WTC11 (cell line): ENCODE data around the gene PNMA6E. TPM values are rescaled to one million over a fixed set of nuclear protein-coding genes. Genes with fewer than 3 reads are reported as not detected.

Source experiments
- ATAC-seq: fragments of 200-7000 bp; cut with Tn5 transposase; 2 replicates; pipeline ENCODE4 v1.10.0; 2021; ENCODE audit warnings: mild to moderate bottlenecking, moderate library complexity
- CTCF ChIA-PET: fragments of 300-600 bp; sonication (Branson Sonifier 250); formaldehyde crosslinking; loops from one replicate; lab custom pipeline; 2021; ENCODE audit warnings: antibody characterized with exemption; lab: Charles Lee
- POLR2A ChIA-PET: fragments of 350-600 bp; sonication (Branson Sonifier 250); formaldehyde crosslinking; loops from one replicate; lab custom pipeline; 2021; ENCODE audit warnings: antibody characterized with exemption; lab: Charles Lee
- DNase-seq: peaks from one replicate; pipeline ENCODE4 v3.0.0; 2021; ENCODE audit warnings: low spot score
- H3K27ac Mint-ChIP-seq: 2 replicates; pipeline ENCODE4 v1.8.0; 2021; ENCODE audit warnings: mixed read lengths
- H3K27me3 Mint-ChIP-seq: 2 replicates; pipeline ENCODE4 v1.8.0; 2021; ENCODE audit warnings: low read depth, mild to moderate bottlenecking, moderate library complexity, mixed read lengths
- H3K36me3 Mint-ChIP-seq: 2 replicates; pipeline ENCODE4 v1.8.0; 2021; ENCODE audit warnings: mixed read lengths
- H3K4me1 Mint-ChIP-seq: 2 replicates; pipeline ENCODE4 v1.8.0; 2022; ENCODE audit warnings: mixed read lengths
- H3K4me3 Mint-ChIP-seq: 2 replicates; pipeline ENCODE4 v1.8.0; 2021; ENCODE audit warnings: mild to moderate bottlenecking, moderate library complexity, mixed read lengths
- H3K9me3 Mint-ChIP-seq: 2 replicates; pipeline ENCODE4 v1.8.0; 2021; ENCODE audit warnings: mixed read lengths
- ELF4 ChIP-seq: sonication (generic); formaldehyde crosslinking; IDR thresholded peaks from 2 replicates; pipeline ENCODE4 v1.8.1; 2022; ENCODE audit warnings: low read depth, mild to moderate bottlenecking, moderate library complexity, missing genetic modification reagents
- GABPB1 ChIP-seq: sonication (generic); formaldehyde crosslinking; IDR thresholded peaks from 2 replicates; pipeline ENCODE4 v1.8.1; 2023; ENCODE audit warnings: mild to moderate bottlenecking, missing genetic modification reagents
- MAX ChIP-seq: sonication (generic); formaldehyde crosslinking; IDR thresholded peaks from 2 replicates; pipeline ENCODE4 v1.8.0; 2022; ENCODE audit warnings: mild to moderate bottlenecking, missing genetic modification reagents
- NFATC4 ChIP-seq: fragments of 250-450 bp; sonication (Bioruptor Pico); IDR thresholded peaks from 2 replicates; pipeline ENCODE4 v1.9.0; 2021; ENCODE audit warnings: mild to moderate bottlenecking
- OVOL2 ChIP-seq: fragments of 250-450 bp; sonication (Bioruptor Pico); IDR thresholded peaks from 2 replicates; pipeline ENCODE4 v1.9.0; 2021; ENCODE audit warnings: mild to moderate bottlenecking, borderline replicate concordance
- TCF7 ChIP-seq: sonication (generic); formaldehyde crosslinking; IDR thresholded peaks from 2 replicates; pipeline ENCODE4 v1.8.0; 2022; ENCODE audit warnings: mild to moderate bottlenecking, low read depth, missing genetic modification reagents, moderate library complexity
- TEAD1 ChIP-seq: sonication (generic); formaldehyde crosslinking; IDR thresholded peaks from 2 replicates; pipeline ENCODE4 v1.8.0; 2022; ENCODE audit warnings: mild to moderate bottlenecking, missing genetic modification reagents
- ZBTB43 ChIP-seq: sonication (generic); formaldehyde crosslinking; IDR thresholded peaks from 2 replicates; pipeline ENCODE4 v1.8.1; 2023; ENCODE audit warnings: mild to moderate bottlenecking, missing genetic modification reagents
- ZMAT4 ChIP-seq: fragments of 250-450 bp; sonication (Bioruptor Pico); IDR thresholded peaks from 2 replicates; pipeline ENCODE4 v1.9.0; 2021; ENCODE audit warnings: mild to moderate bottlenecking
- ZNF425 ChIP-seq: fragments of 250-450 bp; sonication (Bioruptor Pico); conservative IDR thresholded peaks from 2 replicates; pipeline ENCODE4 v1.9.0; 2021; ENCODE audit warnings: mild to moderate bottlenecking
- total RNA-seq: library from RNA; stranded (reverse); gene quantifications from 3 replicates; pipeline ENCODE4 v1.2.3, GENCODE V29; 2021
- TF ChIP-seq, protein P1 (sequence below): sonication (generic); formaldehyde crosslinking; IDR thresholded peaks from 2 replicates; pipeline ENCODE4 v1.8.1; 2022; ENCODE audit warnings: low read depth, missing genetic modification reagents, borderline replicate concordance
- TF ChIP-seq, protein P2 (sequence below): fragments of 250-450 bp; sonication (Bioruptor Pico); IDR thresholded peaks from 2 replicates; pipeline ENCODE4 v1.9.0; 2021; ENCODE audit warnings: mild to moderate bottlenecking, borderline replicate concordance
- TF ChIP-seq, protein P3 (sequence below): fragments of 200-600 bp; IDR thresholded peaks from 2 replicates; pipeline ENCODE4 v1.8.0; 2022; ENCODE audit warnings: antibody characterized with exemption

Gene PNMA6E
- total RNA-seq, 1 experiment from 2014 or later, result not detected

DNA sequence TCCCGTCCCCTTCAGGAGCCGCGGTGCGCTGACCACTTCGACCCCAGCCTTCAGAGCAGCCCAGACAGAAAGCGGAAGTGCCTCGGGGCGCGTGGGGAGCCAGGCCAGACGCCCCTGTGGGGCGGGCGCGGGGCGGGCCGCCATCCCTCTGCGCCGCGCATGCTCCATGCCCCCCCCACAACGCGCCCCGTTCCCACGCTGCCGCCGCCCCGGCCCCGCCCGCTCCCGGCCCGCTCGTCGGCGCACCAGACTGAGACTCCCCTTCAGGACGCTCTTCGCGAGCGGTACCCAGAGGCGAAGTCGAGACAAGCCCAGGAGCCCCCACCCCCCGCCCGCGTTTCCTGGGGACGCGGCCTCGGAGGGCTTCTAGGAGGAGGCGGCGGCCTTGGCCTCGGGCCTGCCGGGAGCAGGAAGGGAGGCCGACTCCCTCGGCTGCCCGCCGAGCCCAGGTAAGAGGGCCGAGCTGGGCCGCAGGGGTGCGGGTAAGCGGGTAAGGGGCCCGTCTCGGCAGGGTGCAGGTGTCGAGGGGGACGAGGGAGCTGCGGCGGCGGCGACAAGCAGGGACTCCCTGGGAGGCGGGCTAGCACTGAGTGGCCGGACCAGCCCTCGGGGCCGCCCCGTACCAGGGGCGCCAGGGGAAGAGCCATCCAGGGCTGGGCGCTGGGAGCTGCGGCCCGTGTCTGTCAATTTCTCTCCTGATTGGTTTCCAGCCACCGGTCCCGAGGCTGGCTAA, 10.3 kb upstream of the PNMA6E start, which contains the start of gene ZFP92:
Gene ZFP92, plus strand, starts transcription at position 218 of the 733 bp plus-strand sequence. CDS start 6,851 bp downstream, outside the sequence.
- Mint-ChIP-seq H3K27ac (no peak within 1 kb of the TSS), H3K27me3 (peaks cover 19% of the 10 kb centered on the region), H3K9me3 (no peaks in the 10 kb centered on the region), H3K36me3 (no peaks in the 10 kb centered on the region), H3K4me3 (peak within 1 kb of the TSS; percentile 59), H3K4me1 (peaks cover 8% of the 10 kb centered on the region)
- ATAC-seq, result peak; percentile 38
- TF ChIP-seq ELF4 (no peak), TEAD1 (CRISPR knock-in tag) (no peak), GABPB1 (CRISPR knock-in tag) (no peak), TCF7 (CRISPR knock-in tag) (no peak), MAX (CRISPR knock-in tag) (no peak), ZNF425 (CRISPR knock-in tag) (no peak), OVOL2 (CRISPR knock-in tag) (no peak), ZMAT4 (no peak), NFATC4 (CRISPR knock-in tag) (no peak), ZBTB43 (CRISPR knock-in tag) (no peak)
- TF ChIP-seq, protein P1, sequence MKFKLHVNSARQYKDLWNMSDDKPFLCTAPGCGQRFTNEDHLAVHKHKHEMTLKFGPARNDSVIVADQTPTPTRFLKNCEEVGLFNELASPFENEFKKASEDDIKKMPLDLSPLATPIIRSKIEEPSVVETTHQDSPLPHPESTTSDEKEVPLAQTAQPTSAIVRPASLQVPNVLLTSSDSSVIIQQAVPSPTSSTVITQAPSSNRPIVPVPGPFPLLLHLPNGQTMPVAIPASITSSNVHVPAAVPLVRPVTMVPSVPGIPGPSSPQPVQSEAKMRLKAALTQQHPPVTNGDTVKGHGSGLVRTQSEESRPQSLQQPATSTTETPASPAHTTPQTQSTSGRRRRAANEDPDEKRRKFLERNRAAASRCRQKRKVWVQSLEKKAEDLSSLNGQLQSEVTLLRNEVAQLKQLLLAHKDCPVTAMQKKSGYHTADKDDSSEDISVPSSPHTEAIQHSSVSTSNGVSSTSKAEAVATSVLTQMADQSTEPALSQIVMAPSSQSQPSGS, result no peak
- TF ChIP-seq, protein P2, sequence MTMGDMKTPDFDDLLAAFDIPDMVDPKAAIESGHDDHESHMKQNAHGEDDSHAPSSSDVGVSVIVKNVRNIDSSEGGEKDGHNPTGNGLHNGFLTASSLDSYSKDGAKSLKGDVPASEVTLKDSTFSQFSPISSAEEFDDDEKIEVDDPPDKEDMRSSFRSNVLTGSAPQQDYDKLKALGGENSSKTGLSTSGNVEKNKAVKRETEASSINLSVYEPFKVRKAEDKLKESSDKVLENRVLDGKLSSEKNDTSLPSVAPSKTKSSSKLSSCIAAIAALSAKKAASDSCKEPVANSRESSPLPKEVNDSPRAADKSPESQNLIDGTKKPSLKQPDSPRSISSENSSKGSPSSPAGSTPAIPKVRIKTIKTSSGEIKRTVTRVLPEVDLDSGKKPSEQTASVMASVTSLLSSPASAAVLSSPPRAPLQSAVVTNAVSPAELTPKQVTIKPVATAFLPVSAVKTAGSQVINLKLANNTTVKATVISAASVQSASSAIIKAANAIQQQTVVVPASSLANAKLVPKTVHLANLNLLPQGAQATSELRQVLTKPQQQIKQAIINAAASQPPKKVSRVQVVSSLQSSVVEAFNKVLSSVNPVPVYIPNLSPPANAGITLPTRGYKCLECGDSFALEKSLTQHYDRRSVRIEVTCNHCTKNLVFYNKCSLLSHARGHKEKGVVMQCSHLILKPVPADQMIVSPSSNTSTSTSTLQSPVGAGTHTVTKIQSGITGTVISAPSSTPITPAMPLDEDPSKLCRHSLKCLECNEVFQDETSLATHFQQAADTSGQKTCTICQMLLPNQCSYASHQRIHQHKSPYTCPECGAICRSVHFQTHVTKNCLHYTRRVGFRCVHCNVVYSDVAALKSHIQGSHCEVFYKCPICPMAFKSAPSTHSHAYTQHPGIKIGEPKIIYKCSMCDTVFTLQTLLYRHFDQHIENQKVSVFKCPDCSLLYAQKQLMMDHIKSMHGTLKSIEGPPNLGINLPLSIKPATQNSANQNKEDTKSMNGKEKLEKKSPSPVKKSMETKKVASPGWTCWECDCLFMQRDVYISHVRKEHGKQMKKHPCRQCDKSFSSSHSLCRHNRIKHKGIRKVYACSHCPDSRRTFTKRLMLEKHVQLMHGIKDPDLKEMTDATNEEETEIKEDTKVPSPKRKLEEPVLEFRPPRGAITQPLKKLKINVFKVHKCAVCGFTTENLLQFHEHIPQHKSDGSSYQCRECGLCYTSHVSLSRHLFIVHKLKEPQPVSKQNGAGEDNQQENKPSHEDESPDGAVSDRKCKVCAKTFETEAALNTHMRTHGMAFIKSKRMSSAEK (CRISPR knock-in tag), result no peak
- TF ChIP-seq, protein P3, sequence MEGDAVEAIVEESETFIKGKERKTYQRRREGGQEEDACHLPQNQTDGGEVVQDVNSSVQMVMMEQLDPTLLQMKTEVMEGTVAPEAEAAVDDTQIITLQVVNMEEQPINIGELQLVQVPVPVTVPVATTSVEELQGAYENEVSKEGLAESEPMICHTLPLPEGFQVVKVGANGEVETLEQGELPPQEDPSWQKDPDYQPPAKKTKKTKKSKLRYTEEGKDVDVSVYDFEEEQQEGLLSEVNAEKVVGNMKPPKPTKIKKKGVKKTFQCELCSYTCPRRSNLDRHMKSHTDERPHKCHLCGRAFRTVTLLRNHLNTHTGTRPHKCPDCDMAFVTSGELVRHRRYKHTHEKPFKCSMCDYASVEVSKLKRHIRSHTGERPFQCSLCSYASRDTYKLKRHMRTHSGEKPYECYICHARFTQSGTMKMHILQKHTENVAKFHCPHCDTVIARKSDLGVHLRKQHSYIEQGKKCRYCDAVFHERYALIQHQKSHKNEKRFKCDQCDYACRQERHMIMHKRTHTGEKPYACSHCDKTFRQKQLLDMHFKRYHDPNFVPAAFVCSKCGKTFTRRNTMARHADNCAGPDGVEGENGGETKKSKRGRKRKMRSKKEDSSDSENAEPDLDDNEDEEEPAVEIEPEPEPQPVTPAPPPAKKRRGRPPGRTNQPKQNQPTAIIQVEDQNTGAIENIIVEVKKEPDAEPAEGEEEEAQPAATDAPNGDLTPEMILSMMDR, result no peak
- ChIA-PET POLR2A (no interaction called here), CTCF (interaction anchor here (0.6 to 1.3 kb wide), 3 partner anchors 32 to 74 kb away, joined by 3 read pairs; partner anchors contain the start of gene HAUS7)
- DNase-seq, result no peak
